Gastroesophageal sphincter (tissue), 3 donors: ENCODE results near the gene SMIM13.

ENCODE experiments used
- CTCF ChIP-seq, 4 experiments: fragments of 200-600 bp in 2 of 4; fragments of 450-650 bp in 2 of 4; sonication (generic) in 1 of 4; IDR thresholded peaks; one replicate each; pipeline ENCODE4 v1.5.1; 2017 to 2019; ENCODE audit warnings: antibody characterized with exemption in 4 of 4, mild to moderate bottlenecking in 2 of 4, moderate library complexity in 2 of 4
- EP300 ChIP-seq: sonication (generic); formaldehyde crosslinking; IDR thresholded peaks from one replicate; pipeline ENCODE4 v1.6.1; 2017; ENCODE audit warnings: antibody characterized with exemption, mild to moderate bottlenecking
- POLR2A ChIP-seq, 2 donors: fragments of 450-650 bp; IDR thresholded peaks; one replicate each; pipeline ENCODE4 v1.6.1; 2017; ENCODE audit warnings: antibody characterized with exemption in 2 of 2, mild to moderate bottlenecking in 2 of 2, moderate library complexity in 1 of 2
- POLR2AphosphoS5 ChIP-seq: sonication (generic); formaldehyde crosslinking; IDR thresholded peaks from one replicate; pipeline ENCODE4 v1.6.1; 2017; ENCODE audit warnings: antibody characterized with exemption

GRCh38 chr6:11155589-11155988 lies 62.0 kb downstream of the SMIM13 start:
- TF ChIP-seq CTCF (IDR thresholded peaks at IDR 0.05) (no peak), POLR2A (IDR thresholded peaks at IDR 0.05) (no peak), EP300 (no peak), POLR2AphosphoS5 (no peak)
